Neural cell (in vitro differentiated cells): ENCODE measurements around the gene ZNF750. TPM values are rescaled to one million over a fixed set of nuclear protein-coding genes. Genes with fewer than 3 reads are reported as not detected.
A peak's percentile ranks its signal among the peaks of the same experiment; 100 is the strongest.

Experiments used
- H2AFZ ChIP-seq: fragments of 200-600, 300-800 bp; sonication (generic), shearing (Covaris generic); 2 replicates; pipeline ENCODE4 v1.6.0; 2014; ENCODE audit warnings: low read depth, mild to moderate bottlenecking, antibody characterized with exemption, low read length, moderate library complexity
- H3F3A ChIP-seq: fragments of 200-600 bp; shearing (Covaris generic); 2 replicates; pipeline ENCODE4 v1.6.1; 2016; ENCODE audit warnings: mild to moderate bottlenecking, moderate library complexity, mixed read lengths, antibody characterized with exemption, low read length; ENCODE audit not compliant: insufficient read depth, poor library complexity, severe bottlenecking
- H3K27ac ChIP-seq: fragments of 200-600, 300-800 bp; sonication (generic), shearing (Covaris generic); 2 replicates; pipeline ENCODE4 v1.5.1; 2014; ENCODE audit warnings: mild to moderate bottlenecking, low read length, moderate library complexity
- H3K27me3 ChIP-seq: fragments of 300-800, 200-600 bp; sonication (generic), shearing (Covaris generic); 2 replicates; pipeline ENCODE4 v1.6.0; 2014; ENCODE audit warnings: mild to moderate bottlenecking, low read depth, low read length, moderate library complexity; ENCODE audit not compliant: insufficient read depth
- H3K36me3 ChIP-seq: fragments of 300-800, 200-600 bp; sonication (generic), shearing (Covaris generic); 2 replicates; pipeline ENCODE4 v1.5.1; 2014; ENCODE audit warnings: mild to moderate bottlenecking, antibody characterized with exemption, low read length, moderate library complexity; ENCODE audit not compliant: insufficient read depth
- H3K4me2 ChIP-seq: fragments of 300-800, 200-600 bp; sonication (generic), shearing (Covaris generic); 2 replicates; pipeline ENCODE4 v1.6.0; 2014; ENCODE audit warnings: mild to moderate bottlenecking, low read length
- H3K4me3 ChIP-seq: fragments of 300-800, 200-600 bp; sonication (generic), shearing (Covaris generic); 2 replicates; pipeline ENCODE4 v1.5.1; 2014; ENCODE audit warnings: mild to moderate bottlenecking, low read length, moderate library complexity
- H3K79me2 ChIP-seq: fragments of 200-600 bp; shearing (Covaris generic); replicated peaks from 2 replicates; pipeline ENCODE4 v1.6.0; 2014; ENCODE audit warnings: mild to moderate bottlenecking, low read length, moderate library complexity; ENCODE audit not compliant: insufficient read depth
- H3K9ac ChIP-seq: fragments of 300-800, 200-600 bp; sonication (generic), shearing (Covaris generic); 2 replicates; pipeline ENCODE4 v1.6.1; 2016; ENCODE audit warnings: mild to moderate bottlenecking, low read length, mixed read lengths
- H3K9me2 ChIP-seq: fragments of 200-600 bp; shearing (Covaris generic); 2 replicates; pipeline ENCODE4 v1.6.1; 2016; ENCODE audit warnings: mild to moderate bottlenecking, low read length, mixed read lengths; ENCODE audit not compliant: insufficient read depth
- H3K9me3 ChIP-seq: fragments of 200-600, 300-800 bp; sonication (generic), shearing (Covaris generic); 2 replicates; pipeline ENCODE4 v1.6.1; 2016; ENCODE audit warnings: mild to moderate bottlenecking, mixed run types, low read length, moderate library complexity, mixed read lengths
- H4K20me1 ChIP-seq: fragments of 200-600 bp; shearing (Covaris generic); 2 replicates; pipeline ENCODE4 v1.6.1; 2016; ENCODE audit warnings: mild to moderate bottlenecking, mixed run types; ENCODE audit not compliant: insufficient read depth
- EP300 ChIP-seq: fragments of 450-650 bp; conservative IDR thresholded peaks from 2 replicates; pipeline ENCODE4 v1.6.1; 2014; ENCODE audit warnings: antibody characterized with exemption, mild to moderate bottlenecking, moderate library complexity; ENCODE audit not compliant: poor library complexity, severe bottlenecking
- EZH2 ChIP-seq: fragments of 200-600, 300-800 bp; shearing (Covaris generic), sonication (generic); IDR thresholded peaks from 2 replicates; pipeline ENCODE4 v1.6.1; 2014; ENCODE audit warnings: antibody characterized with exemption, low read length, borderline replicate concordance, mild to moderate bottlenecking; ENCODE audit not compliant: insufficient read depth, poor library complexity, severe bottlenecking
- MXI1 ChIP-seq: fragments of 450-650 bp; conservative IDR thresholded peaks from 2 replicates; pipeline ENCODE4 v1.6.1; 2014; ENCODE audit warnings: antibody characterized with exemption, mild to moderate bottlenecking; ENCODE audit not compliant: poor library complexity, severe bottlenecking
- POLR2AphosphoS5 ChIP-seq: IDR thresholded peaks from 2 replicates; pipeline ENCODE4 v1.6.1; 2012
- RAD21 ChIP-seq: fragments of 450-650 bp; conservative IDR thresholded peaks from 2 replicates; pipeline ENCODE4 v1.6.1; 2014; ENCODE audit warnings: antibody characterized with exemption, mild to moderate bottlenecking, moderate library complexity
- SMC3 ChIP-seq: fragments of 450-650 bp; conservative IDR thresholded peaks from 2 replicates; pipeline ENCODE4 v1.6.1; 2014; ENCODE audit warnings: antibody characterized with exemption, mild to moderate bottlenecking, moderate library complexity; ENCODE audit not compliant: poor library complexity
- TAF1 ChIP-seq: IDR thresholded peaks from 2 replicates; pipeline ENCODE4 v1.6.1; 2012; ENCODE audit warnings: low read depth
- polyA plus RNA-seq: library from polyadenylated mRNA; depleted of rRNA; stranded (reverse); fragments of >200 nt; gene quantifications from 2 replicates; pipeline ENCODE4 v1.2.3, GENCODE V29; 2014
- TF ChIP-seq, protein P1 (sequence below): IDR thresholded peaks from 2 replicates; pipeline ENCODE4 v1.6.1; 2012; ENCODE audit warnings: borderline replicate concordance
- TF ChIP-seq, protein P2 (sequence below): fragments of 450-650 bp; IDR thresholded peaks from 2 replicates; pipeline ENCODE4 v1.5.1; 2014; ENCODE audit warnings: antibody characterized with exemption, mild to moderate bottlenecking, moderate library complexity; ENCODE audit not compliant: poor library complexity, severe bottlenecking

The ZNF750 gene
- polyA plus RNA-seq, 1 donor from 2014 or later, result not detected

DNA sequence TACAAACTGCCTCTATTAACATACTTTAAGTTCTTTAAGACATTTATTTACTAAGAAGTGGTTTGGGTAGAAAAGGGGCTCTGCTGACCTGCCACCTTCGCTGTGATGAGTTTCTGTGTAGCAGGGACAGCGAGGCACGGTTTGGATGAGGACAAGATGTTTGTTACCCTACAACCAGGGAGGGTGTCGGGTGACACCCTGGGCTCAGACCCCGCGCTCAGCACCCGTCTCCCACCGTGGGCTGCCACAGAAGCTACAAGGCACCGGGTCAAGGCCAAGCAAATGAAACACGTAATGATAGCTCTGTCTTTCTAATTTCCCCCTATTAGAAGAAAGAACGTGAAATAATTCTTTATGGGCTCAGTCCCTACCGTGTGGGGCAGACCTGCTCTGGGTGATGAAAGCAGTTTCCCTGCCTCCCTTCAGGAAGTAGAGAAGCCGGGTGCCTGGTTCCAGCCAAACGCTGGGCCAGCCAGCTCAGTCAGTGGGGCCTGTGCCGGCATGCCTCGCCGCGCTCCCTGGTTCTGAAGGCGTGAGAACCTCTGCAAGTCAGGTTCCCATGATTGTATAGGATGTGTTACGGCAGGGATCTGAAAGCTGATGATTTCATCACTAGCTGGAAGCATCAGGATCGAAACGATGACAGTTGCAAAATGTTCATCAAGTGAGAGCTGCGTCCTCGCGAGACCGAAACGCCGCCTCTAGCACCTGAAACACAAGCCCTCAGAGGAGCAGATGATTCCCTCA, 3.9 kb downstream of the ZNF750 start:
- no peaks in the 10 kb centered on the region for H3K9me3 ChIP-seq
- H3F3A ChIP-seq, result no peaks in the 10 kb centered on the region
- H3K9ac ChIP-seq, result no peak overlapping the region
- H3K4me2 ChIP-seq, result no peak overlapping the region
- H4K20me1 ChIP-seq, result no peaks in the 10 kb centered on the region
- no peaks in the 10 kb centered on the region for H3K27me3 ChIP-seq
- H3K4me3 ChIP-seq, result no peak overlapping the region
- no peaks in the 10 kb centered on the region for H3K79me2 ChIP-seq
- H3K9me2 ChIP-seq, result no peaks in the 10 kb centered on the region
- no peak for TF ChIP-seq EP300
- TF ChIP-seq, protein P1, sequence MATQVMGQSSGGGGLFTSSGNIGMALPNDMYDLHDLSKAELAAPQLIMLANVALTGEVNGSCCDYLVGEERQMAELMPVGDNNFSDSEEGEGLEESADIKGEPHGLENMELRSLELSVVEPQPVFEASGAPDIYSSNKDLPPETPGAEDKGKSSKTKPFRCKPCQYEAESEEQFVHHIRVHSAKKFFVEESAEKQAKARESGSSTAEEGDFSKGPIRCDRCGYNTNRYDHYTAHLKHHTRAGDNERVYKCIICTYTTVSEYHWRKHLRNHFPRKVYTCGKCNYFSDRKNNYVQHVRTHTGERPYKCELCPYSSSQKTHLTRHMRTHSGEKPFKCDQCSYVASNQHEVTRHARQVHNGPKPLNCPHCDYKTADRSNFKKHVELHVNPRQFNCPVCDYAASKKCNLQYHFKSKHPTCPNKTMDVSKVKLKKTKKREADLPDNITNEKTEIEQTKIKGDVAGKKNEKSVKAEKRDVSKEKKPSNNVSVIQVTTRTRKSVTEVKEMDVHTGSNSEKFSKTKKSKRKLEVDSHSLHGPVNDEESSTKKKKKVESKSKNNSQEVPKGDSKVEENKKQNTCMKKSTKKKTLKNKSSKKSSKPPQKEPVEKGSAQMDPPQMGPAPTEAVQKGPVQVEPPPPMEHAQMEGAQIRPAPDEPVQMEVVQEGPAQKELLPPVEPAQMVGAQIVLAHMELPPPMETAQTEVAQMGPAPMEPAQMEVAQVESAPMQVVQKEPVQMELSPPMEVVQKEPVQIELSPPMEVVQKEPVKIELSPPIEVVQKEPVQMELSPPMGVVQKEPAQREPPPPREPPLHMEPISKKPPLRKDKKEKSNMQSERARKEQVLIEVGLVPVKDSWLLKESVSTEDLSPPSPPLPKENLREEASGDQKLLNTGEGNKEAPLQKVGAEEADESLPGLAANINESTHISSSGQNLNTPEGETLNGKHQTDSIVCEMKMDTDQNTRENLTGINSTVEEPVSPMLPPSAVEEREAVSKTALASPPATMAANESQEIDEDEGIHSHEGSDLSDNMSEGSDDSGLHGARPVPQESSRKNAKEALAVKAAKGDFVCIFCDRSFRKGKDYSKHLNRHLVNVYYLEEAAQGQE, result no peak
- no peaks in the 10 kb centered on the region for H3K36me3 ChIP-seq
- no peak overlapping the region for H2AFZ ChIP-seq
- peak overlapping the region; percentile 18 for H3K27ac ChIP-seq

DNA sequence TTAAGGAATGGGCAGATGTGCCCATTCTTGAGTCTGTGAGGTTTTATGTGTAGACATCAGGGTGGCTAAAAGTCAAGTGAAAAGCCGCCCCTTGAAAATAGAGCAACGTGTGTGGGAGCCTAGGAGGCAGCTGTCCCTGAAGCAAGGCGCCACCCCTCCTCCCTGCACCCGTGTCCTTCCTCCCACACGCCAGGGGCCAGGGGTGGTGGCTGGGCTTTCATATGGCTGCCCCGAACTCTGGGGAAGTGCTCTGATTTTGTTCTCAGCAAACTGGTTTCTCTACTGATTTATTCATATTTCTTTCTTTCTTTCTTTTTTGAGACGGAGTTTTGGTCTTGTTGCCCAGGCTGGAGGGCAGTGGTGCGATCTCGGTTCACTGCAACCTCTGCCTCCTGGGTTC, 4.7 kb downstream of the ZNF750 start:
- no peak overlapping the region for H3K4me2 ChIP-seq
- H3K4me3 ChIP-seq, result no peak overlapping the region
- H4K20me1 ChIP-seq, result no peaks in the 10 kb centered on the region
- no peak overlapping the region for H3K27ac ChIP-seq
- H3K27me3 ChIP-seq, result no peaks in the 10 kb centered on the region
- H2AFZ ChIP-seq, result no peak overlapping the region
- no peaks in the 10 kb centered on the region for H3K79me2 ChIP-seq
- H3K9ac ChIP-seq, result no peak overlapping the region
- no peaks in the 10 kb centered on the region for H3F3A ChIP-seq
- H3K9me3 ChIP-seq, result no peaks in the 10 kb centered on the region
- TF ChIP-seq EZH2, result no peak
- TF ChIP-seq, protein P2, sequence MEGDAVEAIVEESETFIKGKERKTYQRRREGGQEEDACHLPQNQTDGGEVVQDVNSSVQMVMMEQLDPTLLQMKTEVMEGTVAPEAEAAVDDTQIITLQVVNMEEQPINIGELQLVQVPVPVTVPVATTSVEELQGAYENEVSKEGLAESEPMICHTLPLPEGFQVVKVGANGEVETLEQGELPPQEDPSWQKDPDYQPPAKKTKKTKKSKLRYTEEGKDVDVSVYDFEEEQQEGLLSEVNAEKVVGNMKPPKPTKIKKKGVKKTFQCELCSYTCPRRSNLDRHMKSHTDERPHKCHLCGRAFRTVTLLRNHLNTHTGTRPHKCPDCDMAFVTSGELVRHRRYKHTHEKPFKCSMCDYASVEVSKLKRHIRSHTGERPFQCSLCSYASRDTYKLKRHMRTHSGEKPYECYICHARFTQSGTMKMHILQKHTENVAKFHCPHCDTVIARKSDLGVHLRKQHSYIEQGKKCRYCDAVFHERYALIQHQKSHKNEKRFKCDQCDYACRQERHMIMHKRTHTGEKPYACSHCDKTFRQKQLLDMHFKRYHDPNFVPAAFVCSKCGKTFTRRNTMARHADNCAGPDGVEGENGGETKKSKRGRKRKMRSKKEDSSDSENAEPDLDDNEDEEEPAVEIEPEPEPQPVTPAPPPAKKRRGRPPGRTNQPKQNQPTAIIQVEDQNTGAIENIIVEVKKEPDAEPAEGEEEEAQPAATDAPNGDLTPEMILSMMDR, result no peak
- TF ChIP-seq SMC3, result no peak
- no peaks in the 10 kb centered on the region for H3K36me3 ChIP-seq
- no peaks in the 10 kb centered on the region for H3K9me2 ChIP-seq

DNA sequence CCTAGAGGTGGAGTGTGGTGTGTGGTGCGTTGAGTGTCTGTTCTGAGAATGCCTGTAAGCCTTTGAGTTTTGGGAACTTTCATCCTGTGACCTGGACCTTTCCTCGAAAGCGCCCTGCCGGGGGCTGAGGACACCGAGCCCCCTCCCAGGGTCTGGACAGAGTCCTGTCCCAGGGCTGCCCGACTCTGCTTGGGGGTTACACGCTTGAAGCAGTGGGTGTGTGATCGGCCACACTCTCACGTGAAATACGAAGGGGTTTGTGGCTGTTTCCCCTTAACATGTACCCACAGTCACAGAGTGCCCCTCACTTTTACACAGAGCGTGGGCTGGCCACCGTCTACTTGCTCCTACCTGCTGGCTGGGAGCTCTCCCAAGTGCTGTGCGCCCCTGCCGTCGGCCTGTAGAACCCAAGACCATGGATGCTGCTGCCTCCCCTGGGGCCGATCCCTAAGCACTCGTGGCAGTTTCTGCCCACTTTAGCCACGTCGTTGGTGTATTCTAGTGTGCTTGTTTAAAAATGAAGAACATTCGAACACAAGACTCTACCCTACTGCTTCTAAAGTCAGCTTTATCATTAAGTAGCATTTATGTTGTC, 6.8 kb downstream of the ZNF750 start:
- no peak for TF ChIP-seq RAD21
- no peak for TF ChIP-seq TAF1
- TF ChIP-seq MXI1, result no peak
- no peak for TF ChIP-seq SMC3
- TF ChIP-seq, protein P2, result no peak
- TF ChIP-seq, protein P1, result no peak
- TF ChIP-seq EP300, result no peak
- TF ChIP-seq POLR2AphosphoS5, result no peak
- TF ChIP-seq EZH2, result no peak
- no peak overlapping the region for H3K4me2 ChIP-seq
- no peaks in the 10 kb centered on the region for H3K36me3 ChIP-seq
- H4K20me1 ChIP-seq, result no peaks in the 10 kb centered on the region
- no peaks in the 10 kb centered on the region for H3K79me2 ChIP-seq
- no peaks in the 10 kb centered on the region for H3K9me2 ChIP-seq
- no peak overlapping the region for H3K4me3 ChIP-seq
- H3K27ac ChIP-seq, result no peak overlapping the region
- no peaks in the 10 kb centered on the region for H3F3A ChIP-seq
- H2AFZ ChIP-seq, result no peak overlapping the region
- no peaks in the 10 kb centered on the region for H3K9me3 ChIP-seq
- H3K9ac ChIP-seq, result no peak overlapping the region
- H3K27me3 ChIP-seq, result no peaks in the 10 kb centered on the region
